ENCODE measurements around the gene BUB1B. TPM values are rescaled to one million over a fixed set of nuclear protein-coding genes. Genes with fewer than 3 reads are reported as not detected.

The BUB1B gene
- polyA plus RNA-seq, 1 of the 3 experiments (the other 2 are of a cell fraction): 12.6 TPM

GRCh38 chr15:40161693-40162391 is 973 bp downstream of the BUB1B start:
- peak overlapping the region in 1 of 2 experiments; percentile 21; a peak in 1 of 4 replicates for H3K27ac ChIP-seq (ENCODE audit: low read depth in 2 of 2, low read length in 1 of 2)
- H3K79me2 ChIP-seq (ENCODE audit: insufficient read depth): peaks cover 59% of the 10 kb centered on the region
- H3K27me3 ChIP-seq (ENCODE audit: insufficient read depth): no peaks in the 10 kb centered on the region
- H4K20me1 ChIP-seq (ENCODE audit: insufficient read depth): no peaks in the 10 kb centered on the region
- POLR2A ChIA-PET: interaction anchor here (0.6 to 1.1 kb wide), 2 partner anchors 14 to 122 kb away, joined by 3 read pairs; no protein-coding TSS in a partner anchor
- H3K9ac ChIP-seq: peak overlapping the region; percentile 58; the same call in 1 of the 2 replicates
- H3K4me3 ChIP-seq (ENCODE audit: low read depth in 2 of 2, low read length in 1 of 2): peak overlapping the region; percentile 86 to 91
- peaks cover 8% of the 10 kb centered on the region in 2 experiments for H3K36me3 ChIP-seq (replicated peaks in 1 of 2; ENCODE audit: control insufficient read depth in 1 of 2, insufficient read depth in 2 of 2, low read length in 1 of 2)
- H2AFZ ChIP-seq (ENCODE audit: low read depth): peak overlapping the region; percentile 93
- no peaks in the 10 kb centered on the region for H3K9me2 ChIP-seq
- peaks cover 0 to 14% of the 10 kb centered on the region in 2 experiments; a peak in 2 of 4 replicates for H3K4me1 ChIP-seq (ENCODE audit: control insufficient read depth in 1 of 2, insufficient read depth in 2 of 2, low read depth in 1 of 2, low read length in 1 of 2)
- H3K9me3 ChIP-seq: no peaks in the 10 kb centered on the region
- CTCF ChIA-PET: interaction anchor here (0.8 to 5.7 kb wide), 9 partner anchors 17 to 177 kb away, joined by 3 to 21 read pairs (median 4); no protein-coding TSS in a partner anchor
- H3F3A ChIP-seq (replicated peaks; ENCODE audit: insufficient read depth): no peaks in the 10 kb centered on the region
- DNase-seq: no peak
- H3K4me2 ChIP-seq: peak overlapping the region; percentile 75
- TF ChIP-seq YY1 (IDR thresholded peaks at IDR 0.05; ENCODE audit: low read depth) (no peak), CTCF (IDR thresholded peaks at IDR 0.05) (no peak), GABPA (IDR thresholded peaks at IDR 0.05; ENCODE audit: low read depth) (no peak), JUND (IDR thresholded peaks at IDR 0.05) (no peak), FOSL2 (IDR thresholded peaks at IDR 0.05; ENCODE audit: borderline replicate concordance, low read depth) (no peak), TCF12 (IDR thresholded peaks at IDR 0.05) (no peak), MEF2A (IDR thresholded peaks at IDR 0.05; ENCODE audit: borderline replicate concordance, low read depth) (no peak), REST (IDR thresholded peaks at IDR 0.05; ENCODE audit: low read depth, low read length) (no peak), PBX3 (IDR thresholded peaks at IDR 0.05) (no peak), NFIC (IDR thresholded peaks at IDR 0.05; ENCODE audit: borderline replicate concordance) (no peak), ZBTB33 (IDR thresholded peaks at IDR 0.05; ENCODE audit: borderline replicate concordance, low read depth) (no peak), EZH2phosphoT487 (IDR thresholded peaks at IDR 0.05; ENCODE audit: borderline replicate concordance, low read depth) (no peak), EP300 (IDR thresholded peaks at IDR 0.05; ENCODE audit: borderline replicate concordance in 1 of 2, low read depth in 1 of 2, low read length in 1 of 2) (no peak), SIN3A (IDR thresholded peaks at IDR 0.05; ENCODE audit: borderline replicate concordance, low read depth, low read length) (no peak), SMC3 (IDR thresholded peaks at IDR 0.05; ENCODE audit: low read depth, low read length) (no peak), FOXJ3 (CRISPR knock-in tag; IDR thresholded peaks at IDR 0.05) (no peak), GATA2 (CRISPR knock-in tag; IDR thresholded peaks at IDR 0.05) (no peak)
- WGBS (ENCODE audit: low lambda C conversion rate): 10% methylated on average over 2 of the region's 2 CpGs
